Raji (cell line): ENCODE measurements around the gene OPTC.

ENCODE experiments used
- POLR2A ChIP-seq: IDR thresholded peaks from 2 replicates; pipeline ENCODE4 v1.6.1; 2011; ENCODE audit warnings: low read depth, low read length, control low read depth; ENCODE audit not compliant: insufficient read depth

OPTC gene

GRCh38 chr1:203519053-203519840 is 25.3 kb downstream of the OPTC start:
- TF ChIP-seq POLR2A, result no peak

- TF ChIP-seq POLR2A, result no peak
These were observed 25.9 kb downstream of the OPTC start for GRCh38 chr1:203519896-203520295.

- TF ChIP-seq POLR2A, result no peak
These were observed 26.4 kb downstream of the OPTC start for GRCh38 chr1:203520315-203520714.

- no peak for TF ChIP-seq POLR2A
These were observed 27.3 kb downstream of the OPTC start for GRCh38 chr1:203521074-203521794.

GRCh38 chr1:203521812-203522211 is 27.9 kb downstream of the OPTC start:
- TF ChIP-seq POLR2A, result no peak

GRCh38 chr1:203522237-203522636 is 28.3 kb downstream of the OPTC start:
- TF ChIP-seq POLR2A, result no peak

- no peak for TF ChIP-seq POLR2A
These were observed 29.7 kb downstream of the OPTC start for GRCh38 chr1:203523667-203524066.

- TF ChIP-seq POLR2A, result no peak
These were observed 30.2 kb downstream of the OPTC start for GRCh38 chr1:203524152-203524551.

GRCh38 chr1:203524824-203525223 is 30.9 kb downstream of the OPTC start:
- no peak for TF ChIP-seq POLR2A

GRCh38 chr1:203525685-203526084 is 31.7 kb downstream of the OPTC start:
- no peak for TF ChIP-seq POLR2A

- TF ChIP-seq POLR2A, result no peak
These were observed 32.2 kb downstream of the OPTC start for GRCh38 chr1:203526130-203526529.

- no peak for TF ChIP-seq POLR2A
These were observed 32.6 kb downstream of the OPTC start for GRCh38 chr1:203526572-203526971.

GRCh38 chr1:203527013-203527412 is 33.1 kb downstream of the OPTC start:
- no peak for TF ChIP-seq POLR2A

- TF ChIP-seq POLR2A, result no peak
These were observed 34.1 kb downstream of the OPTC start for GRCh38 chr1:203528063-203528462.

GRCh38 chr1:203528976-203529835 is 35.3 kb downstream of the OPTC start:
- no peak for TF ChIP-seq POLR2A
